GM19193 (cell line): Measurements from ENCODE around the gene DCAF15.

Experiments used
- POLR2A ChIP-seq: IDR thresholded peaks from 4 replicates; pipeline ENCODE4 v1.6.1; 2011; ENCODE audit not compliant: insufficient read depth, insufficient read length; ENCODE audit errors: extremely low read depth

Gene DCAF15

GRCh38 chr19:13920940-13921747 lies 31.2 kb upstream of the DCAF15 start:
- no peak for TF ChIP-seq POLR2A

DNA sequence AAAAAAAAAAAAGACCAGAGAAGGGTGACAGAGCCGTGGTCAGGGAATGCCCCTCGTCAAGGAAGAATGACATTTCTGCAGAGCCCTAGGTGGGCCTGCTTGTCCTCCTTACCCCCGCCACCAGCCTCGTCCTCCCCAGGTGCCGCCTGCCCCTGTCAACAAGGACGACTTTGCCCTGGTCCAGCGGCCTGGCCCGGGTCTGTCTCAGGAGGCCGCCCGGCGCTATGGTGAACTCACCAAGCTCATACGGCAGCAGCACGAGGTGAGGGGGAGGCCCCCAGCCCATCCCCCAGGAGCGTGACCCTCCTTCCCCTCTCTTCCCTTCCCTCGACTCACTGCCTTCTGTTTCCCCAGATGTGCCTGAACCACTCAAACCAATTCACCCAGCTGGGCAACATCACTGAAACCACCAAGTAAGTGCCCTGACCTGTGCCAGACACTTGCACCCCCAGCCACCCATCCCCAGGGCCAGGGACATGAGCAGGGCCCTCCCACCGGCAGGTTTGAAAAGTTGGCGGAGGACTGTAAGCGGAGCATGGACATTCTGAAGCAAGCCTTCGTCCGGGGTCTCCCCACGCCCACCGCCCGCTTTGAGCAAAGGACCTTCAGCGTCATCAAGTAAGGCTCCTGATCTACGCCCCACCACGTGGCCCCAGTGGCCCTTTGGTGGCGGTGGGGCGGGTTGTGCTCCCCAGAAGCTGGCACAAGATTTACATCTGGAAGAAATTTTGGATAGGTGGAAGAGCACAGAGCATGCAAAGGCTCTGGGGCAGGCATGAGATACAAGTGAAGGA lies 28.9 kb upstream of the DCAF15 start:
- no peak for TF ChIP-seq POLR2A

- no peak for TF ChIP-seq POLR2A
Observed at GRCh38 chr19:13926010-13926409, 26.3 kb upstream of the DCAF15 start.

DNA sequence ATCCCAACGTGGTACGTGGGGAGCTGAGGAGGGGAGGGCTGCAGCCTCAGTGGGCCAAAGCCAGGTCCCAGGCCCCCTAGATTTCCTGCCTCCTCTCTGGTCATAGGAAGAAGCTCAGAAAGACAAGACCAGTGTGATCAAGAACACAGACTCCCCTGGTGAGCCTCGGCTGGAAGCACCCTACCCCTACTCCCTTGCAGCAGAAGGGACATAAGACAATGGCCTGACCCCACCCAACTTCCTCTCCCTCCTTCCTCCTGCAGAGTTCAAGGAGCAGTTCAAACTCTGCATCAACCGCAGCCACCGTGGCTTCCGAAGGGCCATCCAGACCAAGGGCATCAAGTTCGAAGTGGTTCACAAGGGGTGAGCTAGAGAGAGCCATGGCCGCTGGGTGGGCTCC lies 25.6 kb upstream of the DCAF15 start:
- TF ChIP-seq POLR2A: no peak

DNA sequence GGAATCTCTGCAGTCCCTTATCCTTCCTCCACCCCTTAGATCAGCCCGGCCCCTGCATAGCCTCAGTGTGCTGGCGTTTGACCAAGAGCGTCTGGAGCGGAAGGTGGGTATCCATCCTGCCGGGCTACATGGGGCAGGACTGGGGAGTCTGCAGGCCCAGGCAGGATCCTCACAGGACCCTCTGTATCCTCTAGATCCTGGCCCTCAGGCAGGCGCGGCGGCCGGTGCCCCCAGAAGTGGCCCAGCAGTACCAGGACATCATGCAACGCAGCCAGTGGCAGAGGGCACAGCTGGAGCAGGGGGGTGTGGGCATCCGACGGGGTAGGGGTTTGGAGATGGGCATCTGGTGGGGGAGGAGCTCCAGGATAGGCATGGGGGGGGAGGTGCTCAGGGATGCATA lies 23.0 kb upstream of the DCAF15 start:
- TF ChIP-seq POLR2A: no peak

DNA sequence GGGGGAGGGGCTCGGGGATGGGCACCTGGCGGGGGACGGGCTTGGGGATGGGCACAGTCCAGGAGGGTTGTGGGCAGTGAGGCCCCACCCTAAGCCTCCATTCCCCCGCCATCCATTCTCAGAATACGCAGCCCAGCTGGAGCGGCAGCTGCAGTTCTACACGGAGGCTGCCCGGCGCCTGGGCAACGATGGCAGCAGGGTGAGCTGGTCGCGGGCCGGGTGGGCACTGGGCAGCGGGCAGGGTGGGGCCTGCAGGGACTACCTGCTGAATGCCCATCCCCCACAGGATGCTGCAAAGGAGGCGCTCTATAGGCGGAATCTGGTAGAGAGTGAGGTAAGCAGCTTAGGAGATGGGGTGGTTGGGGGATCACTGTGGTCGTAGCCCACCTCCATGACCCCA lies 22.4 kb upstream of the DCAF15 start:
- TF ChIP-seq POLR2A: no peak

GRCh38 chr19:13930402-13930801 lies 21.9 kb upstream of the DCAF15 start:
- no peak for TF ChIP-seq POLR2A

DNA sequence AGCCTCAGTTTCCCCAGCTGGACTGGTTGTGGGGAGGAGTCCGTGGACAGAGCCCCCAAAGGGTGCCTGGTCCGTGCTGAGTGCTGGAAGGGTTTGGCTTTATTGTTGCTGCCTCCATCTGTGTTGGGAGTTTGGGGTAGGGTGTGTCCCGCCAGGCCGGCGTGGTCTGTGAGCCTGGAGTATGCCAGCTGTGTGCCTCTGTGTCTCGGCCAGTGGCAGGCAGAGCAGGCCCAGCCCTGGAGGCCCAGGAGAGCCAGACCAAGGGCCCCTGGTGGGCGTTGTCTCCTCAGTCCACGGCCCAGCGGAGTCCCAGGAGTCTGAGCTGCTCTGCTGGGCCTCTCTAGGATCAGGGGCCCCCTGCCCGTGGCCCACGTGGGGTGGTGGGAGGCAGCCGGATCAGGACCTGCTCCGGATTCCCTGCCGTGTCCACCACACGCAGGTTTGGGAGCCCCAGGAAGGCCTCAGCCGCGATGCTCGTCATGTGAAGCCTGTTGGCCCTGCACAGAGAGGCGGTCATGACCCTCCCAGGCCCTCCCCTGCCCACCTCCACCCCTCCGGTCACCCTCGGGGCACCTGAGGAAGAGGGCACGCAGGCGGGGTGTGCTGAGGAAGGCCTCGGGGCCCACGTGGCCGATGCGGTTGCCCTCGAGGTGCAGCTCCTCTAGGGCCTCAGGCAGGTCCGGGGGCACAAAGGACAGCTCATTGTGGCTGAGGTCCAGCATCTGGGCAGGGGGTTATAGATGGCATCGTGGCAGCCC lies 20.7 kb upstream of the DCAF15 start:
- TF ChIP-seq POLR2A: no peak

- no peak for TF ChIP-seq POLR2A
Observed at GRCh38 chr19:13932149-13932637, 20.1 kb upstream of the DCAF15 start.

DNA sequence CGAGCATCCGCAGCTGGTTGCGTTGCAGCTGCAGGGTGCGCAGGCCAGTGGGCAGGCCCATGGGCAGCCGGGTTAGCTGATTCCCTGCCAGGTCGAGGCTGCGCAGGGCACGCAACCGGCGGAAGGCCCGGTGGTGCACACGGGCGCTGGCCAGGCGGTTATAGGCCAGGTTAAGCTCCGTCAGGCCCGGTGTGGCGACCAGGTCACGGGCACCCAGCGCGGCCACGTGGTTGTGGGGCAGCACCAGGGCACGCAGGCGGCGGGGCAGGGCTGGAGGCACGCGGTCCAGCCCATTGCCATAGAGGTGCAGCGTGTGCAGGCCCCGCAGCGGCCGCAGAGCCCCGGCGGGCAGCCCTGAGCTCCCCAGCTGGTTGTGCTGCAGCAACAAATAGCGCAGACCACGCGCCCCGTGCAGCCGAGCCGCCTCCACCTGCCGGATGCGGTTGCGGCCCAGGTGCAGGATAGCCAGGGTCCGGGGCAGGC lies 19.4 kb upstream of the DCAF15 start:
- TF ChIP-seq POLR2A: no peak

DNA sequence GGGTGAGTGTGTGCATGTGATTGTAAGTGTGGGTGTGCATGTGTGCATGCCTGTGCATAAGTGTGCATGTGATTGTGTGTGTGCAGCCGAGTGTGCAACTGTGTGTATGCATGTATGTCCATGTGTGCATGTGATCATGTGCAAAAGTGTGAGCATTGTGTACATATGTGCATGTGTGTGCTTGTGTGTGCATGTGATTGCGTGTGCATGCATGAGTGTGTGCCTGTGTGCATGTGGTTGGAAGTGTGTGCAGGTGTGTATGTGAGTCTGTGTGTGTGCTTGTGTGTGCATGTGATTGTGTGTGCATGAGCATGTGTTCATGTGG lies 17.6 kb upstream of the DCAF15 start:
- no peak for TF ChIP-seq POLR2A

DNA sequence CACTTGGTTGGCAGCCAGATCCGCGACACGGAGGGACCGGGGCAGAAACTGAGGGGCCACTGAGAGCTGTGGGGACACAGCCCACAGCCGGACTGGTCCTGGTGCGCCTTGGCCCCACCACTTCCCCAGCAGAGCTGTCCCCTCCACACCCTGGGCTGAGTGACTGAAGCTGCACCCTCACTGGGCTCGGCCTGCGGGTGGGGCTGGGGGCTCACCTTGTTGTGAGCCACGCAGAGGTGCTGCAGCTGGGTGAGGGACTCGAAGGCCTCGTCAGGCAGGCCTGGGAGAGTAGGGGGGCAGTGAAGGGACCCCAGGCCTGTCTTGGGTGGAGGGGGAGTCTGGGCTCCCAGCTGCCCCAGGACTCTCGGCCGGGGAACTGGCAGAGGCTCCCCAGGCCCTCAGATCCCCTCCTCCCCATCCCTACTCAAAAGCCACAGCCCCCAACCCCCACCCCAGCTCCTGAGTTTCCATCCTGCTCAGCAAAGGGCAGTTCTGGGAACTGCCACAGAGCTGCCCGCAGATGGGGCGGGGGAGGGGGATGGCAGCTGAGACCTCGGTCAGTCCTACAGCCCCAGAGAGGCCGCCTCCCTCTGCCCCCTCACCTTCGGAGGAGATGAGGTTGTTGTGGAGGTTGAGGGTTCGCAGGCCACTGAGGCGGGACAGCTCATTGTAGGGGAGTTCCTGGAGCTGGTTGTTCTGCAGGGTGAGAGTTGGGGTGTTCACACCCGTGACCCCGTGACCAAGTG lies 16.4 kb upstream of the DCAF15 start:
- TF ChIP-seq POLR2A: no peak

GRCh38 chr19:13937479-13938300 lies 14.6 kb upstream of the DCAF15 start:
- no peak for TF ChIP-seq POLR2A

DNA sequence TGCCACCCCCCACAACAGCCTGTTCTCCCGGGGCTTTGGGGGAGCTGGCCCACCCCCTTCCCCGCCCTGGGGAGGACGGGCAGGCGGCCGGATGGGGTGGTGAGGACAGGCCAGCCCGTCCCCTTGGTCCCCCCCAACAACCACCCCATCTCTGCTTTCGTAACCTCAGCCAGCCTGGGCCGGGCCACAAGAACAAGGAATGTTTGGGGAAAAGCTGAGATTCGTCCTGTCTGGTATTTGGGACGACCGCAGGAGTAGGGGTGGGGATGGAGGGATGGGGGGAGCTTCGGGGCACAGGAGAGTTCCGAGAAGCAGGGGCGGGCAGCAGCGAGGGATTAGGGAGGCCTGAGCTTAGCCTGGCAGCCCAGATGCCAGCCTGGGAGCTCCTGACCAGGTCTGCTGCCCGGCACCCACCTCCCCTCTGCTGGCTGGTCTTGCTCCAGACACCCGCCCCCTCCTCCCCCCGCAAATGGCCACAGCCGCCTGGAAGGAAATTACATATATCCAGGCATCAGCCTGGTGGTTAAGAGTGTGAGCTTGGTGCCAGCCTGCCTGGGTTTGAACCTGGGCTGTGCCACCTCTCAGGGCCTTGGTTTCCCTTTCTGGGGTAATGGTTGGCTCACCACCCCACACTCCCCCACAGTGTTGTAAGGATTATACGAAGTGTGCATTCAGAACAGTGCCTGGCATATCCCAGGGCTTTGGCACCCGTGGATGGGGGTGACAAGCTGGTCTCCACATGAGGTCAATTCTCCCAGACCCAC lies 13.8 kb upstream of the DCAF15 start, which contains the start of gene PODNL1:
Gene PODNL1, minus strand, starts transcription at position 117 of the 764 bp plus-strand sequence. CDS start 236 bp downstream, outside the sequence.
- TF ChIP-seq POLR2A: no peak
